Keratinocyte (primary cell): Measurements from ENCODE around the gene EEF1AKMT2. TPM values are rescaled to one million over a fixed set of nuclear protein-coding genes. Genes with fewer than 3 reads are reported as not detected.

Experiments
- DNase-seq: peaks from one replicate; pipeline ENCODE4 v3.0.0-alpha.2; 2011; ENCODE audit warnings: low read depth, missing footprints, low spot score
- FAIRE-seq: peaks from 2 replicates; lab custom pipeline; 2011; peaks lifted over from hg19 to GRCh38; lab: Jason Lieb, UNC
- H2AFZ ChIP-seq: 2 replicates; pipeline ENCODE4 v1.6.0; 2012; ENCODE audit warnings: low read length, control low read depth, inconsistent platforms; ENCODE audit not compliant: control insufficient read depth
- H3K27ac ChIP-seq: 2 replicates; pipeline ENCODE4 v1.5.1; 2011; ENCODE audit warnings: low read length; ENCODE audit not compliant: control insufficient read depth, insufficient read depth
- H3K27me3 ChIP-seq: 3 replicates; pipeline ENCODE4 v1.6.0; 2011; ENCODE audit warnings: low read length; ENCODE audit not compliant: control insufficient read depth, insufficient read depth; ENCODE audit errors: extremely low read depth
- H3K36me3 ChIP-seq, 2 experiments: 2 replicates in 1 of 2; 3 replicates in 1 of 2; pipeline ENCODE4 v1.5.1; 2011; ENCODE audit warnings: low read length in 2 of 2, mild to moderate bottlenecking in 1 of 2; ENCODE audit not compliant: control insufficient read depth in 2 of 2, insufficient read depth in 2 of 2; ENCODE audit errors: extremely low read depth in 1 of 2
- H3K4me1 ChIP-seq: 3 replicates; pipeline ENCODE4 v1.5.1; 2011; ENCODE audit warnings: low read length; ENCODE audit not compliant: control insufficient read depth, insufficient read depth; ENCODE audit errors: extremely low read depth
- H3K4me2 ChIP-seq: 3 replicates; pipeline ENCODE4 v1.6.0; 2011; ENCODE audit warnings: low read depth, low read length; ENCODE audit not compliant: control insufficient read depth, insufficient read depth; ENCODE audit errors: extremely low read depth
- H3K4me3 ChIP-seq, 3 experiments: fragments of 200-600 bp in 1 of 3; sonication (generic) in 1 of 3; 2 replicates in 2 of 3; 3 replicates in 1 of 3; pipeline ENCODE4 v1.5.1; 2011 to 2016; ENCODE audit warnings: low read length in 3 of 3, mild to moderate bottlenecking in 3 of 3, control low read depth in 2 of 3, inconsistent platforms in 1 of 3, low read depth in 1 of 3, mixed read lengths in 1 of 3, mixed run types in 1 of 3, moderate library complexity in 1 of 3; ENCODE audit not compliant: control insufficient read depth in 2 of 3, insufficient read depth in 2 of 3; ENCODE audit errors: extremely low read depth in 1 of 3
- H3K79me2 ChIP-seq: 2 replicates; pipeline ENCODE4 v1.6.0; 2012; ENCODE audit warnings: low read length; ENCODE audit not compliant: control insufficient read depth, insufficient read depth
- H3K9ac ChIP-seq: 3 replicates; pipeline ENCODE4 v1.6.0; 2011; ENCODE audit warnings: low read length; ENCODE audit not compliant: control insufficient read depth, insufficient read depth; ENCODE audit errors: extremely low read depth
- H3K9me1 ChIP-seq: 3 replicates; pipeline ENCODE4 v1.6.0; 2011; ENCODE audit warnings: low read length; ENCODE audit not compliant: control insufficient read depth, insufficient read depth; ENCODE audit errors: extremely low read depth
- H3K9me3 ChIP-seq: 2 replicates; pipeline ENCODE4 v1.5.1; 2012; ENCODE audit warnings: low read depth, low read length; ENCODE audit not compliant: control insufficient read depth
- H4K20me1 ChIP-seq: 3 replicates; pipeline ENCODE4 v1.6.0; 2011; ENCODE audit warnings: low read length; ENCODE audit not compliant: control insufficient read depth, insufficient read depth; ENCODE audit errors: extremely low read depth
- CTCF ChIP-seq, 3 experiments: IDR thresholded peaks in 1 of 3; conservative IDR thresholded peaks in 1 of 3; optimal IDR thresholded peaks in 1 of 3; 2 replicates in 2 of 3; 3 replicates in 1 of 3; pipeline versions ENCODE3 to v1.5.1; 2011; ENCODE audit warnings: low read length in 3 of 3, mild to moderate bottlenecking in 3 of 3, moderate library complexity in 2 of 3, control low read depth in 1 of 3, inconsistent platforms in 1 of 3; ENCODE audit not compliant: insufficient read depth in 2 of 3; ENCODE audit errors: extremely low read depth in 1 of 3
- EZH2 ChIP-seq: IDR thresholded peaks from one replicate; pipeline ENCODE4 v1.6.1; 2012; ENCODE audit warnings: inconsistent platforms, mild to moderate bottlenecking, low read length, moderate library complexity
- dilution Hi-C: fragments of 300-500 bp; cut with MboI; formaldehyde crosslinking; loops from one replicate; pipeline ENCODE4 v1.7.0; 2020; ENCODE audit warnings: low sequenced_read_pairs; ENCODE audit not compliant: extremely low pct_ligation_motif_present
- polyA plus RNA-seq, 5 experiments: library from polyadenylated mRNA; depleted of rRNA in 3 of 5; stranded (reverse) in 3 of 5; stranded (forward) in 1 of 5; unstranded in 1 of 5; fragments of >200 nt; gene quantifications; 1 replicate in 1 of 5; 2 replicates in 3 of 5; 3 replicates in 1 of 5; pipeline versions ENCODE4 v1.2.1 to v1.2.3, GENCODE V29; 2011 to 2012; ENCODE audit warnings: missing spikeins in 2 of 5, low read depth in 1 of 5, low replicate concordance in 1 of 5

The EEF1AKMT2 gene
- polyA plus RNA-seq, 1 donor (not counting 4 experiments of a cell fraction or from before 2014, with no cell fraction given), result 19.1 TPM

- dilution Hi-C loops, result no loop called here
- no peaks in the 10 kb centered on the region for H3K79me2 ChIP-seq
- no peak for FAIRE-seq
- no peak overlapping the region for H3K27ac ChIP-seq
- H3K4me2 ChIP-seq, result no peak overlapping the region
- H2AFZ ChIP-seq, result no peak overlapping the region
- H3K36me3 ChIP-seq, result peaks cover 0 to 2% of the 10 kb centered on the region in 2 experiments
- H3K9me1 ChIP-seq, result no peaks in the 10 kb centered on the region
- DNase-seq, result no peak
- H3K9me3 ChIP-seq, result no peaks in the 10 kb centered on the region
- no peaks in the 10 kb centered on the region for H4K20me1 ChIP-seq
- H3K4me1 ChIP-seq, result no peaks in the 10 kb centered on the region
- no peak overlapping the region for H3K4me3 ChIP-seq
- H3K27me3 ChIP-seq, result no peaks in the 10 kb centered on the region
- TF ChIP-seq EZH2 (no peak), CTCF (optimal IDR thresholded peaks at IDR 0.05 in 1 of 3, IDR thresholded peaks at IDR 0.05 in 1 of 3, conservative IDR thresholded peaks at IDR 0.05 in 1 of 3; ENCODE audit: extremely low read depth in 1 of 3, insufficient read depth in 2 of 3, low read length in 3 of 3) (no peak)
- no peak overlapping the region for H3K9ac ChIP-seq
Observed at GRCh38 chr10:124754227-124754626, 37.5 kb downstream of the EEF1AKMT2 start.

GRCh38 chr10:124748953-124749645 is 42.6 kb downstream of the EEF1AKMT2 start:
- Histone ChIP-seq H3K36me3 (peaks cover 0 to 4% of the 10 kb centered on the region in 2 experiments), H3K27me3 (no peaks in the 10 kb centered on the region), H3K4me2 (no peak overlapping the region), H3K9me1 (no peaks in the 10 kb centered on the region), H2AFZ (no peak overlapping the region), H3K79me2 (no peaks in the 10 kb centered on the region), H3K9ac (no peak overlapping the region), H3K27ac (no peak overlapping the region), H3K9me3 (no peaks in the 10 kb centered on the region), H3K4me3 (no peak overlapping the region), H4K20me1 (no peaks in the 10 kb centered on the region), H3K4me1 (peaks cover 37% of the 10 kb centered on the region)
- no peak for TF ChIP-seq CTCF (optimal IDR thresholded peaks at IDR 0.05 in 1 of 3, IDR thresholded peaks at IDR 0.05 in 1 of 3, conservative IDR thresholded peaks at IDR 0.05 in 1 of 3; ENCODE audit: extremely low read depth in 1 of 3, insufficient read depth in 2 of 3, low read length in 3 of 3)
- no peak for DNase-seq
- dilution Hi-C loops, result no loop called here
- FAIRE-seq, result no peak
